Lower leg skin (tissue), 3 donors: ENCODE results near the gene PTPRN2.

Experiments
- POLR2A ChIP-seq, 2 donors: fragments of 450-650 bp; IDR thresholded peaks; one replicate each; pipeline ENCODE4 v1.6.1; 2016 to 2017; ENCODE audit warnings: antibody characterized with exemption in 2 of 2, mild to moderate bottlenecking in 1 of 2, moderate library complexity in 1 of 2
- TF ChIP-seq, protein P1 (sequence below), 3 donors: fragments of 450-650 bp; IDR thresholded peaks; one replicate each; pipeline ENCODE4 v1.5.1; 2016; ENCODE audit warnings: antibody characterized with exemption in 3 of 3, mild to moderate bottlenecking in 3 of 3, moderate library complexity in 2 of 3

DNA sequence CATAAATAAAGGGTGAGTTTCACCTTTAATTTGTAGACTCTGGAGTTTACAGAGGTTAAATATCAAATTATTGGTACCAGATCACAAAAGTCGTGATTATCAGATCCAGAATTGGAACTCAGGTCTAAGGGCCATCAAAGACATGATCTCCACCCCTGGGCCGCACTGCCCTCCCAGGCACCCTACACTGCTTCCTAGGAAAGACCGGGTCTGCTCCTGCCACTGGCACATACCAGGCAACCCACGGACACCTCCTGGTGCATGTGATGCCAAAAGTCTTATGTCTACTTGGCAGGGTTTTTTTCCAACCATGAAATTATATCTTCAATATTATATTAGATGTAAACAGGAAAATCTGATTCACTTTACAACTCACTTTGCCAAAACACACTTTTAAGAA, 452.8 kb downstream of the PTPRN2 start:
- TF ChIP-seq, protein P1, sequence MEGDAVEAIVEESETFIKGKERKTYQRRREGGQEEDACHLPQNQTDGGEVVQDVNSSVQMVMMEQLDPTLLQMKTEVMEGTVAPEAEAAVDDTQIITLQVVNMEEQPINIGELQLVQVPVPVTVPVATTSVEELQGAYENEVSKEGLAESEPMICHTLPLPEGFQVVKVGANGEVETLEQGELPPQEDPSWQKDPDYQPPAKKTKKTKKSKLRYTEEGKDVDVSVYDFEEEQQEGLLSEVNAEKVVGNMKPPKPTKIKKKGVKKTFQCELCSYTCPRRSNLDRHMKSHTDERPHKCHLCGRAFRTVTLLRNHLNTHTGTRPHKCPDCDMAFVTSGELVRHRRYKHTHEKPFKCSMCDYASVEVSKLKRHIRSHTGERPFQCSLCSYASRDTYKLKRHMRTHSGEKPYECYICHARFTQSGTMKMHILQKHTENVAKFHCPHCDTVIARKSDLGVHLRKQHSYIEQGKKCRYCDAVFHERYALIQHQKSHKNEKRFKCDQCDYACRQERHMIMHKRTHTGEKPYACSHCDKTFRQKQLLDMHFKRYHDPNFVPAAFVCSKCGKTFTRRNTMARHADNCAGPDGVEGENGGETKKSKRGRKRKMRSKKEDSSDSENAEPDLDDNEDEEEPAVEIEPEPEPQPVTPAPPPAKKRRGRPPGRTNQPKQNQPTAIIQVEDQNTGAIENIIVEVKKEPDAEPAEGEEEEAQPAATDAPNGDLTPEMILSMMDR (IDR thresholded peaks at IDR 0.05): no peak
- TF ChIP-seq POLR2A (IDR thresholded peaks at IDR 0.05): no peak
